WTC11 (cell line): ENCODE results near the gene NTSR1. TPM values are rescaled to one million over a fixed set of nuclear protein-coding genes. Genes with fewer than 3 reads are reported as not detected.
A peak's percentile ranks its signal among the peaks of the same experiment; 100 is the strongest.

ENCODE experiments used
- ATAC-seq: fragments of 200-7000 bp; cut with Tn5 transposase; 2 replicates; pipeline ENCODE4 v1.10.0; 2021; ENCODE audit warnings: mild to moderate bottlenecking, moderate library complexity
- CTCF ChIA-PET: fragments of 300-600 bp; sonication (Branson Sonifier 250); formaldehyde crosslinking; loops from one replicate; lab custom pipeline; 2021; ENCODE audit warnings: antibody characterized with exemption; lab: Charles Lee
- POLR2A ChIA-PET: fragments of 350-600 bp; sonication (Branson Sonifier 250); formaldehyde crosslinking; loops from one replicate; lab custom pipeline; 2021; ENCODE audit warnings: antibody characterized with exemption; lab: Charles Lee
- DNase-seq: peaks from one replicate; pipeline ENCODE4 v3.0.0; 2021; ENCODE audit warnings: low spot score
- H3K27ac Mint-ChIP-seq: 2 replicates; pipeline ENCODE4 v1.8.0; 2021; ENCODE audit warnings: mixed read lengths
- H3K27me3 Mint-ChIP-seq: 2 replicates; pipeline ENCODE4 v1.8.0; 2021; ENCODE audit warnings: low read depth, mild to moderate bottlenecking, moderate library complexity, mixed read lengths
- H3K36me3 Mint-ChIP-seq: 2 replicates; pipeline ENCODE4 v1.8.0; 2021; ENCODE audit warnings: mixed read lengths
- H3K4me1 Mint-ChIP-seq: 2 replicates; pipeline ENCODE4 v1.8.0; 2022; ENCODE audit warnings: mixed read lengths
- H3K4me3 Mint-ChIP-seq: 2 replicates; pipeline ENCODE4 v1.8.0; 2021; ENCODE audit warnings: mild to moderate bottlenecking, moderate library complexity, mixed read lengths
- H3K9me3 Mint-ChIP-seq: 2 replicates; pipeline ENCODE4 v1.8.0; 2021; ENCODE audit warnings: mixed read lengths
- CDX4 ChIP-seq: fragments of 250-450 bp; sonication (Bioruptor Pico); IDR thresholded peaks from 2 replicates; pipeline ENCODE4 v1.9.0; 2021; ENCODE audit warnings: moderate library complexity, mild to moderate bottlenecking, inconsistent platforms, borderline replicate concordance
- ESRRA ChIP-seq: sonication (generic); formaldehyde crosslinking; IDR thresholded peaks from 2 replicates; pipeline ENCODE4 v1.8.1; 2022; ENCODE audit warnings: mild to moderate bottlenecking, missing genetic modification reagents, borderline replicate concordance
- ETV6 ChIP-seq: sonication (generic); formaldehyde crosslinking; IDR thresholded peaks from 2 replicates; pipeline ENCODE4 v1.8.1; 2022; ENCODE audit warnings: mild to moderate bottlenecking, missing genetic modification reagents
- GABPB1 ChIP-seq: sonication (generic); formaldehyde crosslinking; IDR thresholded peaks from 2 replicates; pipeline ENCODE4 v1.8.1; 2023; ENCODE audit warnings: mild to moderate bottlenecking, missing genetic modification reagents
- GRHL2 ChIP-seq: fragments of 250-450 bp; sonication (Bioruptor Pico); IDR thresholded peaks from 2 replicates; pipeline ENCODE4 v1.8.0; 2022; ENCODE audit warnings: mild to moderate bottlenecking, moderate library complexity; ENCODE audit not compliant: insufficient replicate concordance, severe bottlenecking
- IRF1 ChIP-seq: sonication (generic); formaldehyde crosslinking; IDR thresholded peaks from 2 replicates; pipeline ENCODE4 v1.8.0; 2023; ENCODE audit warnings: missing genetic modification reagents
- MXD4 ChIP-seq: fragments of 250-450 bp; sonication (Bioruptor Pico); IDR thresholded peaks from 2 replicates; pipeline ENCODE4 v1.8.0; 2021; ENCODE audit warnings: mild to moderate bottlenecking, moderate library complexity, borderline replicate concordance
- MYBL2 ChIP-seq: sonication (generic); formaldehyde crosslinking; IDR thresholded peaks from 2 replicates; pipeline ENCODE4 v1.8.1; 2023; ENCODE audit warnings: mild to moderate bottlenecking, moderate library complexity, missing genetic modification reagents
- NFE2L1 ChIP-seq: sonication (generic); formaldehyde crosslinking; IDR thresholded peaks from 2 replicates; pipeline ENCODE4 v1.8.1; 2023; ENCODE audit warnings: missing genetic modification reagents
- NR1H2 ChIP-seq: sonication (generic); formaldehyde crosslinking; IDR thresholded peaks from 2 replicates; pipeline ENCODE4 v1.9.0; 2021; ENCODE audit warnings: mild to moderate bottlenecking, moderate library complexity, missing genetic modification reagents
- NR2C2 ChIP-seq: sonication (generic); formaldehyde crosslinking; IDR thresholded peaks from 2 replicates; pipeline ENCODE4 v1.8.0; 2022; ENCODE audit warnings: mild to moderate bottlenecking, missing genetic modification reagents
- NR3C1 ChIP-seq: sonication (generic); formaldehyde crosslinking; conservative IDR thresholded peaks from 2 replicates; pipeline ENCODE4 v1.8.1; 2023; ENCODE audit warnings: low read depth, mild to moderate bottlenecking, missing genetic modification reagents
- STAT6 ChIP-seq: sonication (generic); formaldehyde crosslinking; conservative IDR thresholded peaks from 2 replicates; pipeline ENCODE4 v1.8.1; 2023; ENCODE audit warnings: mild to moderate bottlenecking, low read depth, missing genetic modification reagents, moderate library complexity
- TCF7 ChIP-seq: sonication (generic); formaldehyde crosslinking; IDR thresholded peaks from 2 replicates; pipeline ENCODE4 v1.8.0; 2022; ENCODE audit warnings: mild to moderate bottlenecking, low read depth, missing genetic modification reagents, moderate library complexity
- ZNF138 ChIP-seq: sonication (generic); formaldehyde crosslinking; conservative IDR thresholded peaks from 2 replicates; pipeline ENCODE4 v1.8.1; 2022; ENCODE audit warnings: mild to moderate bottlenecking, moderate library complexity, missing genetic modification reagents
- ZNF219 ChIP-seq: sonication (generic); formaldehyde crosslinking; IDR thresholded peaks from 2 replicates; pipeline ENCODE4 v1.8.0; 2023; ENCODE audit warnings: missing genetic modification reagents, mild to moderate bottlenecking, borderline replicate concordance
- ZNF281 ChIP-seq: sonication (generic); formaldehyde crosslinking; IDR thresholded peaks from 2 replicates; pipeline ENCODE4 v1.8.0; 2023; ENCODE audit warnings: mild to moderate bottlenecking, missing genetic modification reagents
- ZNF317 ChIP-seq: sonication (generic); formaldehyde crosslinking; IDR thresholded peaks from 2 replicates; pipeline ENCODE4 v1.8.1; 2023; ENCODE audit warnings: low read depth, mild to moderate bottlenecking, moderate library complexity, missing genetic modification reagents, borderline replicate concordance
- ZNF416 ChIP-seq: fragments of 250-450 bp; sonication (Bioruptor Pico); IDR thresholded peaks from 2 replicates; pipeline ENCODE4 v1.9.0; 2021; ENCODE audit warnings: mild to moderate bottlenecking, inconsistent platforms
- ZNF512 ChIP-seq: sonication (generic); formaldehyde crosslinking; IDR thresholded peaks from 2 replicates; pipeline ENCODE4 v1.8.1; 2022; ENCODE audit warnings: missing genetic modification reagents, borderline replicate concordance
- total RNA-seq: library from RNA; stranded (reverse); gene quantifications from 3 replicates; pipeline ENCODE4 v1.2.3, GENCODE V29; 2021

The NTSR1 gene
- total RNA-seq, 1 experiment from 2014 or later: 0.63 TPM

- TF ChIP-seq IRF1: no peak
- TF ChIP-seq, all 79 proteins: peak for 0
Measured at GRCh38 chr20:62688855-62689460, 19.7 kb upstream of the NTSR1 start (continued).

GRCh38 chr20:62689861-62690260, 18.8 kb upstream of the NTSR1 start:
- no peaks in the 10 kb centered on the region for H3K9me3 Mint-ChIP-seq
- H3K4me3 Mint-ChIP-seq: no peak overlapping the region
- no peak for ATAC-seq
- TF ChIP-seq ZNF219 (CRISPR knock-in tag) (no peak), MXD4 (CRISPR knock-in tag) (no peak), NR1H2 (no peak), ZNF416 (CRISPR knock-in tag) (no peak), ZNF281 (no peak), NFE2L1 (no peak), ZNF138 (CRISPR knock-in tag) (no peak), TCF7 (no peak), STAT6 (CRISPR knock-in tag) (no peak), ZNF317 (CRISPR knock-in tag) (no peak), NR2C2 (no peak), ETV6 (no peak), MYBL2 (CRISPR knock-in tag) (no peak), IRF1 (no peak), GRHL2 (CRISPR knock-in tag) (no peak), GABPB1 (no peak), NR3C1 (CRISPR knock-in tag) (no peak), CDX4 (CRISPR knock-in tag) (no peak), ZNF512 (no peak), ESRRA (CRISPR knock-in tag) (no peak)
- no peaks in the 10 kb centered on the region for H3K27me3 Mint-ChIP-seq
- no peaks in the 10 kb centered on the region for H3K36me3 Mint-ChIP-seq
- H3K27ac Mint-ChIP-seq: peak overlapping the region; percentile 68; the same call in 1 of the 2 replicates
- POLR2A ChIA-PET: no interaction called here
- peaks cover 6% of the 10 kb centered on the region; the same call in 1 of the 2 replicates for H3K4me1 Mint-ChIP-seq
- CTCF ChIA-PET: interaction anchor here (0.9 kb wide), 1 partner anchor 294 kb away, joined by 3 read pairs; no protein-coding TSS in a partner anchor
- DNase-seq: no peak
